HG03460 (cell line): ENCODE measurements around the gene POU2F3.

Source experiments
- ATAC-seq: cut with Tn5 transposase; IDR thresholded peaks from one replicate; pipeline ENCODE4 v1.9.1; 2021; ENCODE audit not compliant: unreplicated experiment

POU2F3 gene

DNA sequence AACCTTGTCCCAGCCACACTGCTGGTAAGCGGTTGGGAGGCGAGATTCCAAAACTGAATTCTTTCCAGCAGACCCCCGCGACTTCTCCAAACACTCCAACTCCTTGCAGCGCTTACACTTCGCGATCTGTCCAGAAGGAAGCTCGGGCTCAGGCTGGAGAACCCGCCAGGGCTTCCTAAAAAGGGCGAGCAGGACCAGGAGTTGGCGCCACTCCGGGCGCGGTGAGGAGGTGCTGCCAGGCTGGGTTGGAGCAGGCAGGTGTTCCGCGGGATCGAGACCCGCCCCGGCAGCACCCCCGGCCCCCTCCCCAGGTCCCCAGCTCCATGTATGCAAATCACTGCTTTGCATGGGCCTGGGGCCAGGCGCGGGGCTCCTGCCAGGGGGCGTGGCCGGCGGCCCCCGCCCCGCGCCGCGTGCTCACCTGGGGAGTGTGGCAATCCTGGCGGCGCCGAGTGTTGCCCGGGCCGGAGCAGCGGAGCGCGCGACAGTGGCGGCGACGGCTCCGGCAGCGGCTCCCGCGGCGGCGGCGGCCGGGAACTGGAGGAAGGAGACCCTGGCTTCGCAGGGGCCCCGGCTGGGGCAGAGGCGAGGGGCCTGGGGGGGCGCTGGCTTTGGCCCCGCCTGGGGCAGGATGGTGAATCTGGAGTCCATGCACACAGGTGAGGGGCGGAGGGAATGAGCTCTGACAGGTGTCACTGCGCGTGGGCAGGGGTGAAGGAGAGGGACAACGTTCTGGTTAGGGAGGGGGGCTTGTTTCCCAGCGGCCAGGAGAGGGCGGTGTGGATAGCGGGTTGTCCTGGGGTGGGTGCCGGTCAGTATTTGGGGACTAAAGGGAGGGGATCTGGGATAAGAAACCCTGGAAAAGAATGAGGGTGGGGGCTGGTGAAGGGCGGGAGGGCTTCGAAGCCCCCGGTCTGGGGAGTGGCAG lies at the start of gene POU2F3:
TSS of gene POU2F3 (plus strand) at position 428 of the 928 bp plus-strand sequence. CDS start at position 632, 204 bp downstream.
- no peak for ATAC-seq

DNA sequence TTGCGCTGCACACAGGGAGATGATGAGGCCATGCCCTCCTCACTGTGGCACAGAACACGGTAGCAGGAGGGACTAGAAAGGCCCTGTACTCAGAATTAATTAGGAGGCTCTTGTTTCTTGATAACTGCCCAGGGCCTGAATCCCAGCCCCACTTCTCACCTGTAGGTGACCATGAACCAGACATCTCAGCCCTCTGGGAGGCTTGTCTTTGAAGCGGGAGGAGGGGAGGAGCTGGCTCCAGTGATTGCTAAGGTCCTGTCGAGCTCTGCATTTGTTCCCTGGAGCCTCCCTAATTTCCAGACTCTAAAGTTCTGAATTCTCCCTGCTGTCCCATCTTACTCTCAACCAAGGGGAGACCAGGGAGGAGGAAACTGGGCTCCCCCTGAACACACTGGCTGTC lies 48.9 kb upstream of the POU2F3 start:
- no peak for ATAC-seq

DNA sequence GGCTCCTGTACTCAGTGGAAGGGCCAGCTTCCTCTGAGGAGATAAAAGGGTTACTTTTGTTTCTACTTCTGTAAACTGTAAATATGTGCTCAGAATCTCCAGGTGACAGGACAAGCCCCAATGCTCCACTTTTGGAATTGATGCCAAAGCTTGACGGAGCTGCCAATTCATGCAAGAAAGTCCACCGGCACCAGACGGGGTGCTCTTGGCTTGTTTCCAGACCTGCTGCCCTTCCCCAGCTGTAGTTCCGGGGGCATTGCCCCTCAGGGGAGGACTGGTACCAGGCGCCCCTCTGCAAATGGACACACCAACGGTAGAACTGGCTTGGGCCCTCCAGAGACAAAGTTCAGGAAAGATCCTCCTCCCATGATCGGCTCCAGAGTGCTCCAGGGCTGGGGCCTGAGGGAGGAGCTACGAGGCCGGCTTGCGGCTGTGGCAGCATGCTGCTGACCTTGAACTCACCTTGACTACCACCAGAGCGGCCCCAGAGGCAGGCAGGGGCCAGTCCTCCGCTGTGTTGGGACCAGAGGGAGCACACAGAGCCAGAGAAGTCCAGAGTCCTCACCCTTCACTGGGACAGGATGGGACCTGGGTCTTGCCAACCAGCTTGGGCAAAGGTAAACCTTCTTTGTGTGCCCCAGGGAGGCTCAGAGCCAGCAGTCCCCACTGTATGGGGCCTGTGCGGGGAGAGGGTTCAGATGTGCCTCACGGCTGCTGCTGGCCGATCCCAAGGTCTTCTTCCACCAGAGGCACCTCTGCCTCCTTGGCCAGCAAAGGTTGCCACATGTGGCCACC lies 46.9 kb upstream of the POU2F3 start:
- ATAC-seq, result no peak

DNA sequence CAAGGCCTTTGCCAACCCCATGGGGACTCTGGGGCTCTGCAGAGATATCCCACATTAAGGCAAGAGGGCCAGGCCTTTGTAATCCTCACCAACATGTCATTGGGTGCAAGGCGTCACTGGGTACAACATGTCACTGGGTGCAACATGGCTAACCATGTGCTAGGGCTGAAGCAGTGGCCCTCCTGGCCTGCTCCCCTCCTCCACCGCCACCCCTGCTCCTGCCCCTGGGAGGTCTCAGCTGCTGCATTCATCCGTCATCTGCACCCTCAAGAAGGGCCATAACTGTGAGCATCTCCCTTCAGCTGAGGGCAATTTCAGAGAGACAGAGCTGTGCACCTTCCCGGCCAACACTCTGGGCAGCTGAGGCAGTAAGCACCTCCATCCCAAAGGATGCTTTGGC lies 45.8 kb upstream of the POU2F3 start:
- ATAC-seq, result no peak

DNA sequence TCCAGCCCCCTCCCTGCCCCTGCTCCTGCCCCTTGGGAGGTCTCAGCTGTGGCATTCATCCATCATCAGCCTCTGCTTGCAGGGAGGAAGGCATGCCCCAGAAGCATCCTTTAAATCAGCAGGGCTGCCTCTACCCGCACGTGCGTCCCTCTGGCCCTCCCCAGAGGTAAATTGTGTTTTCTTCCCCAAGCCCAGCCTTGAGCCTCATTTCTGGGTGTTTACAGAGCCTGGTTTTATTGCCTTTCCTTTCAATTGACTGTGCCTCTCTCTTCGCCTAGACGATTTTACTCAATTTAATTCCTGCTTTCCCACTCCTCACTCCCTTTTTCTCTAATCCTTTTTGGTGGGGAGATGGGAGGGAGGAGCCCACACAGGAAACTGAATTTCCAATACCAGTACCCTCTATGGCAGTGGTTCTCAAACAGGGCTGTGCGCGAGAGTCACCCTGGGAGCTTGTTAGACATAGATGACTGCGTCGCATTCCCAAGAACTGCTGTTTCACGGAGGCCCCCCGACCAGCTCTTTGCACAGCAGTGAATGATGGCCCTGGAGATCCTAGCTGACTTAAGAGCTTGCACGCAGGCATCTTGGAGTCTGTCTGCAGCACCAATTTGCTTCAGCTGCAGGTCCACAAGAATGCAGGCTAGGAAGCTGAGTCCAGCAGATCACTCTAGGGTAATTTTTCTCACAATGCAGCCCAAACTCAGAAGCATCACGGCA lies 44.2 kb upstream of the POU2F3 start:
- ATAC-seq, result no peak

DNA sequence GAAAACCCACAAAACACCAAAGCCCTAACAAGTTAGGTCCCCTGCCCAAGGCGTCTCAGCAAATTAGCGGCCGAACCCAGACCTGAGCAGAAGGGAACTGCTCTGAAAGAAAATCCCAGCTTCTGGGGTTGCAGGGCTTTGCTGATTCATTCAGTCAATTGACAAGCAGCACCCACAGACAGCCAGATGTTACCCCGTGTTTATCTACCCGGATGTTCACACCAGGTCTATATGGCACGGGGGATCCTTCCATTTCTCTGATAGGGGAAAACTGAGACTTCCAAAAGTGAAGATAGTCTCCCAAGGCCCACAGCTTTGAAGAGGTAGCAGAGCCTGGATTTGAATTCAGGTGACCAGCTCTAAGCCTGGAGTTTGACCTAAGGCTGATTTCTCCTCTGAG lies 43.1 kb upstream of the POU2F3 start:
- no peak for ATAC-seq

DNA sequence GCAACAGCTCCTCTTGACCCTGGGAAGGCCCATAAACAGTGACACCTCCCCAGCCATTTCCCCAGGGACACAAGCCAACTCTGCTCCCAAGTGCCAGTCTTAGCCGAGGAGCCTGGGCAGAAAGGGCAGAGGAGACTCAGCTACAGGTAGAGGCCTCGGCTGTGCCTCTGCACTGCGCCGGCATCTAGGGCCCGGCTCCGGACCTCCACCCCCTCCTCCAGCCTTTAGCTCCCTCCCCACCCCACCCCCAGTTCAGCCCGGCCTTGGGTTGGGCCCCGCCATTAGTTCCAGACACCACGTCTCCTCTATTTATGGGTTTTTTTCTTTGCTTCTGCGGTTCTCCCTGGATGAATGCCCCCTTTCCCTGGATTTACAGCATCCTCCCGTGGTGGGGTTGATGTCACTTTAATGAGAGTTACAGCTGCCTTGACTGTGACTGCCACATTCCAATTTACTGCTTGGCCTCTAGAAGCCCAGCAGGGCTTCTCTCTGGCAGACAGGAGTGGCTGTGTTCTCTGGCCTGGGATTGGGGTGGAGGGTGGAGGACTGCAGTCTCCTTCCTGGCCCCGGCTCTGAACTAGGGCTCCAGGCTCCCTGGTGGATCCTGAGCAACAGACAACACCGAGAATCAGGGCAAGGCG lies 42.6 kb upstream of the POU2F3 start:
- ATAC-seq, result no peak

DNA sequence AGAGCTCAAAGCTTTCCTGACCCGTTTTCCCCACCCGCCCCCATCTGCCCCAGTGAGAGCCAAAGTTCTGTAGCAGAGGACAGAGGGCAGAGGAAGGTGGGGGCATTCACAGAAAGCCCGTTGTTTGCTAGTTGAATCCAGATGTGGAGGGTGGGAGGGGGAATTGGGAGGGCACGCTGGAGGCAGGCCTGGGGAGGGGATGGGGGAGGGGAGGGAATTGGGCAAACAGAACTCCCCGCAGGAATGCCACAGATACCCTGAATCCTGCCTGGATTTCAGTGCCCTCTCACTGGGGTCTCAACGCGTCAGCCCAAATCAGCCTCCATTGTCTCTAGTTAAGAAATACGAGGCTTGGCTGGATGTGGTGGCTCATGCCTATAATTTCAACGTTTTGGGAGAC lies 42.0 kb upstream of the POU2F3 start:
- no peak for ATAC-seq

DNA sequence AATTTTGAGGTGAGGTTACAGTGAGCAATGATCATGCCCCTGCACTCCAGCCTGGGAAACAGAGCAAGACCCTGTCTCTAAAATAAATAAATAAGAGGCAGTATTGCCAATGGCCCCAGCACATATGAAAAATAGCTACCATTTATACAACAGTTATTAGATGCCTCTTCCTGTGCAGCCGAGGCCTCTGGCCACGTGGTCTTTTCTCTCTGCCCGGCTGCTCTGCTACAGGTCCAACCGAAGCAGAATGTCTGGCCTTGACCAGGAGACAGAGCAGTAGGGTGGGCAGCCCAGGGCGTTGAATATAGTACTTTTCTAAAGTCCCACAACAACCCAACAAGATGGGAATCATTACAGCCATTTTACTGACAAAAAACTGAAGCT lies 41.5 kb upstream of the POU2F3 start:
- no peak for ATAC-seq

DNA sequence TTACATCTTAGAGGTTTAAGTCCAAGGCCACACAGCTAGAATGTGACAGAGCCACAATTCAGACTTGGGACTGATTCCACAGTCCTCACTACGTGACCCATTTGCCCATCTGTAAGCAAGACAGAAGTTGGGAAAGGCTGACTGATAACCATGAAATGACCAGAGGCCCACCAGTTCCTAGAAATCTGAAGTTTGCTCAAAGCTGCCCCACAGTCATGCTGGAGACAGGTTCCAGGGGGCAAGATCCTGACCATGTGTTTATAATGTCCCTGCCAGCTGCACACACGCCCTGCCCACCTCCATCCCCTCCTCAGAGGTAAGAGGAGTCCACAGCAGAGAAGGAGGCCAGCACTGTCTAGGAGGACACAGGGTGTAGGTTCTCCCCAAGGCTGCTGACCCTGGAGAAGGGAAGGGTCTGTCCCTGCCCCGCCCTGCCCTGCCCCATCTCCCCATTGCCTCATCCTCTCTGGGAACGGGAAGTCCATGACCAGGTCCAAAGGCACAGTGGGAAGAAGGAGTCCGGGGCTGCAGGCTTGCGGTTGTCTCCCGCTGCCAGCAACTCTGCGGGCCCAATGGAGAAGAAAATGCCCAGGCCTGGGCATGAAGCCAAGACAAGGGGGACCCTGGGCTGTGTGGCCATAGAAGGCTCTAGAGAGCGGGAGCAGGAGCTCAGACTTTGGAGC lies 41.0 kb upstream of the POU2F3 start:
- no peak for ATAC-seq

DNA sequence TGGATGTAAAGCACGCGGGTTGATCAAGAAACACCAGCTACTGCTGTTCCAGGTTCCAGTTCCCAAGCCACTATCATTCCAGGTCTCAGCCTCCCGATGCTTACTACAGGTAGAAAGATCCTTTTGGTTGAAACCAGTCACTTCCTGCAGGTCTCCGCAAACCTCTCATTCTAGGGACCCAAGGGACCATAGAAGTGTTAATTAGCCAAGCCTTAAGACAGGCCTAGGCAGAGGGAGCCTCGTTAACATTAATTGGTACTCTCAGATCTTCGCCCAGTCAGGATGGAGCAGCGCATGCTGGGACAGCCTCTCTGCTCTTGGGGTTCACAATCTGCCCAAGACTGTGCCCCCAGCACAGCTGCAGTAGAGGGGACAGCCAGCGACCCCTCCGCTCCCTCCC lies 40.3 kb upstream of the POU2F3 start:
- no peak for ATAC-seq

DNA sequence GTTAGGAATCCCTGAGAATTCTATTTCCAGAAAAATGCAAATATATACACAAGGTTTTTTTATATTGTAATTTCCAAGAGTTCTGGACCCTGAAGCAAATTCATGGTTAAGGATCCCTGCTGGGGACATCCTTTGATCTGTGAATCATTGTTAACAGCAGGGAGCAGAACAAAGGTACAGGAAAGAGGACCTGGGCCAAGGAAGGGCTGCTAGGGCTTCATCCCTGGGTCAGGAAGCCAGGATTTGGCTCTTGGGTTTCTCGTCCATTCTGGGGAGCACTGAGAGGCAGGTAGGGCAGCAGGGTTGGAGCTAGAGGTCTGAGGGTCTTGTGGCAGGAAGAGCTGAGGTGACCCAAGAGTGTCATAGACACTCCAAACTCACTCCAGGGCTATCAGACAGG lies 39.3 kb upstream of the POU2F3 start:
- ATAC-seq, result no peak

DNA sequence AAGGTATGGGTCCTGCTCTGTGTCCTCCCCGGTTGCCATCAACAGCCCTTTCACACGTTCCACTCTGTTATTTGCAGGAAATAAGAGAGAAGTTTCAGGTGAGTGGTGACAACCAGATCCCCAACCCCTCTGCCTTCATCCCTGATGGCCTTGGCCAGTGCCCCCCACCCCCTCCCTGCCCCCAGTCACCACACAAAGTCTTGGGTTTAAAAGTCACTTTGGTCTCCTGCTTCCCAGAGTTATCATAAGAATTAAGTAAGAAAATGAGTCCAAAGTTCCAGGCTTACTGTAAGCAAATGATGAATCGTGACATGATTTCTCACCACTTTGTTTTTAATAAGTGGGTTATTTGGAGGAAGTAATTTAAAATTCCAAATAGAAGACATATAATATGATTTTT lies 38.3 kb upstream of the POU2F3 start:
- no peak for ATAC-seq

DNA sequence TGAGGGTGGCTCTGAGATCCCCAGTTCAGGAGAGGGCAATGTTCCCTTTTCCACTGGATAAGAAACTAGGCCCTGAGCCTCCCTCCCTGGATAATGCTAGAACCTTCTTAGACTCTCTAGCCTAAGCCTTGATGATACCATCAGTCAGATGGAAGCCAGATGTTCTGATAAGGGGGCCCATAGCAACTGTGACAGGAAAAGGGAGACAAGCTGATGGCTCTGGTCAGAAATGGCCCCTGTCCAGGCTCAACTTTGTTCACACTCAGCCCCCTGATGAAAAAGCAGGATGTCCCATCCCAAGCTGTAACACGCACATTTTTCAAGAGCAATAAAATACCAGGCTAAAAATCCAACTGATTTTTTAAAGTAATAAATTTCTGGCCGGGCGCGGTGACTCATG lies 36.3 kb upstream of the POU2F3 start:
- no peak for ATAC-seq

DNA sequence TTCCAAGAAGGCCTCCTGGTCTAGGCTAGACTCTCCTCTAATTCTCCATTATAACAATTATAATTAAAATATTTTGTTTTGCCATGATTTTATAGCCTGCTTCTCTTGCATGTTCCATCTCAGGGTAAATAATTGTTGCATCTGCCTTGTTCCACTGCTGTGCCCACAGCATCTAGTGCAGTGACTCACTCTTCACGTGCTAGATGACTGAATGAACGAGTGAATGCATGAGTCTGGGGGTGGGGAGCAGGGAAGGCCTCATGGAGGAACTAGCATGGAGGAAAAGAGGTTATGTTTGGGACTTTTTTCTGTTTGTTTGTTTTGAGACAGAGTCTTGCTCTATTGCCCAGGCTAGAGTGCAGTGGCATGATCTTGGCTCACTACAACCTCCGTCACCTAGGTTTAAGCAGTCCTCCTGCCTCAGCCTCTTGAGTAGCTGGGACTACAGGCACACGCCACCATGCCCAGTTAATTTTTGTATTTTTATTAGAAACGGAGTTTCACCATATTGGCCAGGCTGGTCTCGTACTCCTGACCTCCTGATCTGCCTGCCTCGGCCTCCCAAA lies 34.3 kb upstream of the POU2F3 start:
- ATAC-seq, result no peak

DNA sequence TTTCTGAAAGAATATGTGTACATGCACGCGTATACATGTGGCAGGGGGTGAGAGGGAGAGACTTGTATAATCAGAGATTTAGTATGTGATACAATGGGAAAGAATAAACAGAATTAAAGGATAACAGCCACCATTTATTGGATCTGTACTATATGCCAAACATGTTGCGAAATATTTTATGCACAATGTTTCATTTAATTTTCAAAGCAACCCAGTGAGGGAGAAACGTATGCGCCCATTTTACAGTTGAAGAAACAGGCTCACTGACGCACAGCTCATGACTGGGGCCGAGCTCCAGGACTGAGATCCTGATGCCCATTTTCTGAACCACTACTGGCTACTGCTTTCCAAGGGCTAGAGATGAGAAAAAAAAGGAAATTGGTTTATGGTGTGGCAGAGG lies 32.4 kb upstream of the POU2F3 start:
- ATAC-seq, result no peak

DNA sequence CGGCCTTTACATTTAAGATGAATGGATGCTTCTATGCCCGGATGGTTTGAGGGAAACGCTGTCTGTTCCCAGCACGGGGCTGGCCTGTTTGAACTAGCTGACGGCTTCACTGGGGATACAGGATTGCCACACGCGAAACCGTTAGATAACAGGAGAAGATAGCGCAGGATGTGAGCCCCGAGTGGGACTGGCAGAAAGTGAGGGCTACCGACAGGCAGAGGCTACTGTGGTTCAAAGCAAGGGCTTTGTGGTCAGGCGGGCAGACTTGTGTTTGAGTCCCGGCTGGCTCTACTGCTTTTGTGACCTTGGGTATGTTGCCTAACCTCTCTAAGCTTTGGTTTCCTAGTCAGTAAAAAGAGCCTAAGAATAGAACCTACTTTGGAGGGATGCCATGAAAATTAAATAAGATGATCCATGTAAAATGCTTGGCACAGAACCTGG lies 31.9 kb upstream of the POU2F3 start:
- no peak for ATAC-seq

DNA sequence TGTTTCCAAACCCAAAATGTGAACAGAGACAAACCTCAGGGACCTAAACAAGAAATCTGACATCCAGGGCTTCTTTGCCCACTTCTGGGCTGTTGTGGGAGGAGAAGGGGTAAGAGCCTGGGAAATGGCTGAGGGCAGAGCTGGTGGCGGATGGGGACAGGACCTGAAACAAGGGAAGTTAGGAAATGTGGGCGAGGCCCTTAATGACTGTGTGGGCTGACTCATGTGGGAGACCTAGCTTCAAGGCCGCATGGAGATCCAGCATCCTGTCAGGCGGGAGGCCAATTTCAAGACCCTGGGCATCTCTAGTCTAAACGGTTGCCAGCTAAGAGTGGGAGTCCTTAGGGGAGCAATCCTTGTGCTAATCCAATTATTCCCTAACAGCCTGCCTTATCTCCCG lies 31.2 kb upstream of the POU2F3 start:
- ATAC-seq, result no peak

DNA sequence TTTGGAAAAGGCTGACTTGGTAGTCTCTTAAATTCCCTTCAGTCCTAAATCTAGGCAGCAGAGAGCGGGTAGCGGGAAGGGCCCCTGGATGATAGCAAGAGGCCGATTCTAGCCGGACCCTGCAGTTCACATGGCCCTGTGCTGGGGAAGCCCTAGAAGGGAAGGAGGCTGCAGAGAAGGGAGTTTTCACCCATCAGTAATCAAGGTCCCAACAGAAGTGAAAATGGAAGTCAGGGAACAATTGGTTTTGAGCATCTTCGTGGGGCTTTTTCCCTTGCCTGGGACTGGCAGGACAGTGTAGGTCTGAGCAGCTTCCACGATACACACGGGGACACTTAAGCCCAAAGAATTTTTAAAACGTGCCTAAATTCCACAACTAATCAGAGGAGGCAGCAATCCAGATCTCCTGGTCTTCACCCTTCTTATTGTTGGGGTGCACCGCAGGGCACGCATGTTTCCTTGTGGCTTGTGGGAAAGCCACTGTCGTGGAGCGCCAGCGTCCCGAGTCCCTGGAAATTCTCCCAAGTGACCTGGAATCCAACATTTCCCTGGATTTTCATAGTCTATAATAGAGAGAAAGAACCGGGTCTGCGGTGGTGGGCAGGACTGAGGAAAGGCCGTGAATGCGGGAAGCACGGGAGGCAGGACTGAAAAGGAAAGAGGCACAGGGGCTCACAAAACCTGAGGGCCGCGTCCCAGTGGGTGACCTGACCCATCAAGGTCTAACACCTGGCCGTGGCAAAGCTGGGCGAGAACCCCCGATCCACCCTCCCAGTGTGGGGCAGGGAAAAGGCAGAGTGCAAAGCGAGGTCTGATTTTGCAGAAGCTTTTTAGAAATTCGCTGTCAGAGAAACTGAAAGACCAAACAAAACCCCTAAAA lies 30.0 kb upstream of the POU2F3 start:
- no peak for ATAC-seq
